Measurements from ENCODE around the gene TMEM151B.

- TF ChIP-seq SIN3A (IDR thresholded peaks at IDR 0.05; ENCODE audit: borderline replicate concordance, insufficient read depth, low read length) (no peak), POLR2AphosphoS5 (IDR thresholded peaks at IDR 0.05; ENCODE audit: low read depth, low read length) (peak; percentile 80), REST (IDR thresholded peaks at IDR 0.05; ENCODE audit: insufficient read depth in 1 of 2, low read depth in 2 of 2, low read length in 2 of 2) (no peak), TAF1 (IDR thresholded peaks at IDR 0.05; ENCODE audit: borderline replicate concordance, insufficient read depth, low read length) (no peak)
These were observed 32.3 kb upstream of the TMEM151B start for GRCh38 chr6:44237813-44238433.

Data from PFSK-1 (cell line).